H1 (cell line): ENCODE results near the gene SCD. TPM values are rescaled to one million over a fixed set of nuclear protein-coding genes. Genes with fewer than 3 reads are reported as not detected.

Source experiments
- CTCF ChIA-PET: fragments of 300-600 bp; sonication (Branson Sonifier 250); formaldehyde crosslinking; loops from one replicate; lab custom pipeline; 2021; ENCODE audit not compliant: partially characterized antibody; lab: Charles Lee
- POLR2A ChIA-PET: fragments of 300-600 bp; sonication (Branson Sonifier 250); formaldehyde crosslinking; loops from one replicate; lab custom pipeline; 2021; ENCODE audit warnings: inconsistent platforms; ENCODE audit not compliant: partially characterized antibody; lab: Charles Lee
- DNase-seq, 2 experiments: peaks; one replicate each; pipeline versions ENCODE4 v3.0.0 to v3.0.0-alpha.2; 2010 to 2022; ENCODE audit warnings: low spot score in 2 of 2, low read depth in 1 of 2, mixed read lengths in 1 of 2
- FAIRE-seq: peaks from 2 replicates; lab custom pipeline; 2011; peaks lifted over from hg19 to GRCh38; lab: Jason Lieb, UNC
- H2AFZ ChIP-seq: 2 replicates; pipeline ENCODE4 v1.8.1; 2012; ENCODE audit warnings: low read length, inconsistent platforms
- H2AK5ac ChIP-seq: 2 replicates; pipeline ENCODE4 v1.6.1; 2013; ENCODE audit warnings: low read depth, low read length
- H2BK120ac ChIP-seq: replicated peaks from 2 replicates; pipeline ENCODE3; 2013; ENCODE audit warnings: low read depth, low read length, inconsistent platforms
- H2BK12ac ChIP-seq: 2 replicates; pipeline ENCODE4 v1.6.1; 2013; ENCODE audit warnings: low read depth, low read length
- H2BK15ac ChIP-seq: 2 replicates; pipeline ENCODE4 v1.6.1; 2013; ENCODE audit warnings: low read length
- H2BK20ac ChIP-seq: 2 replicates; pipeline ENCODE4 v1.6.1; 2013; ENCODE audit warnings: low read length
- H2BK5ac ChIP-seq: 2 replicates; pipeline ENCODE4 v1.6.1; 2013; ENCODE audit warnings: low read depth, low read length
- H3K14ac ChIP-seq: 2 replicates; pipeline ENCODE4 v1.6.1; 2013; ENCODE audit warnings: inconsistent platforms; ENCODE audit not compliant: insufficient read length
- H3K18ac ChIP-seq: 2 replicates; pipeline ENCODE4 v1.6.1; 2013; ENCODE audit warnings: low read length; ENCODE audit errors: extremely low read depth
- H3K23ac ChIP-seq: 2 replicates; pipeline ENCODE4 v1.6.1; 2013; ENCODE audit warnings: inconsistent platforms; ENCODE audit not compliant: insufficient read length
- H3K23me2 ChIP-seq: 2 replicates; pipeline ENCODE4 v1.6.1; 2013; ENCODE audit warnings: low read depth, low read length
- H3K27ac ChIP-seq: 2 replicates; pipeline ENCODE4 v1.6.1; 2011; ENCODE audit warnings: low read depth, low read length, inconsistent platforms
- H3K27me3 ChIP-seq, 4 experiments: replicated peaks in 1 of 4; 1 replicate in 1 of 4; 2 replicates in 3 of 4; pipeline versions ENCODE4 v1.6.1 to v1.8.1; 2011 to 2013; ENCODE audit warnings: low read length in 3 of 4, mild to moderate bottlenecking in 3 of 4, inconsistent platforms in 2 of 4, mixed read lengths in 2 of 4, moderate library complexity in 1 of 4; ENCODE audit not compliant: control insufficient read depth in 3 of 4, insufficient read depth in 3 of 4; ENCODE audit errors: extremely low read depth in 1 of 4
- H3K36me3 ChIP-seq, 4 experiments: 2 replicates each; pipeline versions ENCODE4 v1.6.1 to v1.8.1; 2011 to 2013; ENCODE audit warnings: mild to moderate bottlenecking in 4 of 4, low read length in 3 of 4, moderate library complexity in 2 of 4, control low read depth in 1 of 4, inconsistent platforms in 1 of 4; ENCODE audit not compliant: insufficient read depth in 4 of 4, control insufficient read depth in 2 of 4
- H3K4ac ChIP-seq: replicated peaks from 2 replicates; pipeline ENCODE3; 2013; ENCODE audit warnings: low read length, low read depth, mixed read lengths, inconsistent platforms; ENCODE audit not compliant: insufficient read length
- H3K4me1 ChIP-seq, 4 experiments: replicated peaks in 1 of 4; 1 replicate in 1 of 4; 2 replicates in 3 of 4; pipeline versions ENCODE4 v1.6.1 to v1.8.1; 2011 to 2013; ENCODE audit warnings: low read length in 3 of 4, inconsistent platforms in 2 of 4, mixed read lengths in 1 of 4; ENCODE audit not compliant: insufficient read depth in 4 of 4, control insufficient read depth in 3 of 4
- H3K4me2 ChIP-seq, 2 experiments: 2 replicates each; pipeline versions ENCODE4 v1.6.1 to v1.8.1; 2011 to 2013; ENCODE audit warnings: low read depth in 2 of 2, low read length in 2 of 2, control low read depth in 1 of 2, inconsistent platforms in 1 of 2, mild to moderate bottlenecking in 1 of 2; ENCODE audit not compliant: insufficient read depth in 1 of 2
- H3K4me3 ChIP-seq, 4 experiments: fragments of 200-600, 300-600 bp in 1 of 4; sonication (generic), shearing (Covaris generic), sonication (Bioruptor Twin) in 1 of 4; 2 replicates each; pipeline versions ENCODE4 v1.5.1 to v1.8.1; 2011 to 2016; ENCODE audit warnings: low read length in 4 of 4, low read depth in 3 of 4, control low read depth in 2 of 4, inconsistent platforms in 2 of 4, mild to moderate bottlenecking in 2 of 4, mixed read lengths in 1 of 4, moderate library complexity in 1 of 4; ENCODE audit not compliant: insufficient read depth in 2 of 4; ENCODE audit errors: extremely low read depth in 1 of 4
- H3K56ac ChIP-seq: replicated peaks from 2 replicates; pipeline ENCODE3; 2013; ENCODE audit warnings: low read depth, mild to moderate bottlenecking, mixed read lengths, low read length, inconsistent platforms; ENCODE audit not compliant: insufficient read length
- H3K79me1 ChIP-seq: 2 replicates; pipeline ENCODE4 v1.6.1; 2013; ENCODE audit warnings: low read depth, low read length, control low read depth
- H3K79me2 ChIP-seq, 2 experiments: 2 replicates each; pipeline versions ENCODE4 v1.6.1 to v1.8.1; 2012 to 2013; ENCODE audit warnings: low read length in 2 of 2, mild to moderate bottlenecking in 2 of 2, inconsistent platforms in 1 of 2; ENCODE audit not compliant: insufficient read depth in 2 of 2, control insufficient read depth in 1 of 2
- H3K9ac ChIP-seq, 4 experiments: replicated peaks in 1 of 4; 1 replicate in 1 of 4; 2 replicates in 3 of 4; pipeline versions ENCODE4 v1.6.1 to v1.8.1; 2011 to 2013; ENCODE audit warnings: low read depth in 3 of 4, low read length in 3 of 4, control low read depth in 2 of 4, mild to moderate bottlenecking in 2 of 4, moderate library complexity in 2 of 4, inconsistent platforms in 1 of 4; ENCODE audit errors: extremely low read depth in 1 of 4
- H3K9me3 ChIP-seq, 2 experiments: 2 replicates each; pipeline versions ENCODE4 v1.6.1 to v1.8.1; 2012 to 2013; ENCODE audit warnings: mild to moderate bottlenecking in 2 of 2, moderate library complexity in 2 of 2, control low read depth in 1 of 2, inconsistent platforms in 1 of 2, low read depth in 1 of 2, low read length in 1 of 2, mixed read lengths in 1 of 2; ENCODE audit not compliant: insufficient read depth in 2 of 2
- H4K20me1 ChIP-seq, 2 experiments: replicated peaks in 1 of 2; 2 replicates each; pipeline versions ENCODE3 to v1.8.1; 2011 to 2013; ENCODE audit warnings: inconsistent platforms in 2 of 2, low read length in 2 of 2, mild to moderate bottlenecking in 1 of 2; ENCODE audit not compliant: insufficient read depth in 2 of 2, control insufficient read depth in 1 of 2
- H4K5ac ChIP-seq: 2 replicates; pipeline ENCODE4 v1.6.1; 2013; ENCODE audit warnings: low read length, low read depth, mixed read lengths, inconsistent platforms; ENCODE audit not compliant: insufficient read length
- H4K8ac ChIP-seq: 2 replicates; pipeline ENCODE4 v1.8.0; 2013; ENCODE audit warnings: mild to moderate bottlenecking, moderate library complexity, low read length, inconsistent platforms; ENCODE audit not compliant: insufficient read depth; ENCODE audit errors: extremely low read depth
- H4K91ac ChIP-seq: replicated peaks from 2 replicates; pipeline ENCODE3; 2013; ENCODE audit warnings: low read length, mixed read lengths, inconsistent platforms; ENCODE audit not compliant: insufficient read length
- CBX8 ChIP-seq: fragments of 300-800, 300-1000 bp; sonication (generic); IDR thresholded peaks from 2 replicates; pipeline ENCODE4 v1.7.1; 2016; ENCODE audit warnings: low read depth, low read length, borderline replicate concordance
- CHD2 ChIP-seq: IDR thresholded peaks from 2 replicates; pipeline ENCODE4 v1.6.1; 2012; ENCODE audit warnings: low read length, improper control_type of control experiment
- JUN ChIP-seq: IDR thresholded peaks from 2 replicates; pipeline ENCODE4 v1.6.1; 2011; ENCODE audit warnings: low read depth, mild to moderate bottlenecking, improper control_type of control experiment, low read length
- PHF8 ChIP-seq: fragments of 200-600 bp; sonication (generic); conservative IDR thresholded peaks from 2 replicates; pipeline ENCODE4 v1.7.1; 2012; ENCODE audit warnings: low read depth, mild to moderate bottlenecking, inconsistent platforms, low read length, moderate library complexity
- SIRT6 ChIP-seq: IDR thresholded peaks from one replicate; pipeline ENCODE4 v1.7.1; 2012; ENCODE audit warnings: low read length, inconsistent platforms
- TAF1 ChIP-seq: IDR thresholded peaks from 2 replicates; pipeline ENCODE4 v1.6.1; 2011; ENCODE audit warnings: mild to moderate bottlenecking, low read depth, low read length
- TBP ChIP-seq: IDR thresholded peaks from 2 replicates; pipeline ENCODE4 v1.6.1; 2011; ENCODE audit warnings: low read depth, low read length, improper control_type of control experiment
- YY1 ChIP-seq: IDR thresholded peaks from 2 replicates; pipeline ENCODE4 v1.6.1; 2011; ENCODE audit warnings: low read depth, mild to moderate bottlenecking, low read length
- WGBS, 2 experiments: shearing (Covaris generic) in 1 of 2; methylation state at CpG; one replicate each; pipeline versions ENCODE4 v1.1.6 to v1.1.7; 2013 to 2015; ENCODE audit warnings: low lambda C conversion rate in 2 of 2, mixed read lengths in 2 of 2, inconsistent platforms in 1 of 2, low coverage in 1 of 2, missing lambda C conversion rate in 1 of 2; ENCODE audit not compliant: insufficient replicate concordance in 2 of 2, insufficient coverage in 1 of 2, insufficient read length in 1 of 2; ENCODE audit errors: extremely low coverage in 1 of 2, missing lambda C conversion rate in 1 of 2; 5-methylcytosine and 5-hydroxymethylcytosine counted together
- polyA plus RNA-seq, 7 experiments: library from polyadenylated mRNA; depleted of rRNA in 3 of 7; stranded (reverse) in 5 of 7; unstranded in 2 of 7; fragments of >200 nt in 5 of 7; fragments of 200-250 nt in 2 of 7; gene quantifications; 1 replicate in 5 of 7; 2 replicates in 1 of 7; 4 replicates in 1 of 7; pipeline versions ENCODE4 v1.2.1 to v1.2.3, GENCODE V29; 2011 to 2013; ENCODE audit warnings: missing spikeins in 2 of 7, mixed read lengths in 2 of 7
- total RNA-seq: library from RNA; stranded (reverse); fragmentation: NEBNext Ultra II Directional; extraction: Animal tissue kit (Norgen Biotek cat#: 25700); gene quantifications from 2 replicates; pipeline ENCODE4 v1.2.1, GENCODE V29; 2021
- TF ChIP-seq, protein P1 (sequence below): IDR thresholded peaks from 2 replicates; pipeline ENCODE4 v1.6.1; 2012; ENCODE audit warnings: inconsistent platforms
- TF ChIP-seq, protein P2 (sequence below): IDR thresholded peaks from 2 replicates; pipeline ENCODE4 v1.6.1; 2012; ENCODE audit warnings: inconsistent platforms

The SCD gene
- total and polyA plus RNA-seq, 2 of the 8 experiments (the other 6 are each of a cell fraction or from before 2014, with no cell fraction given) = 397 to 621 TPM

GRCh38 chr10:100307684-100308083 lies 39.3 kb upstream of the SCD start:
- WGBS, 2 experiments = 93% methylated on average over 3 of the region's 3 CpGs; no CpG with 5 or more reads in 1 of the 2 experiments

More at GRCh38 chr10:100307684-100308083, 39.3 kb upstream of the SCD start:
- no peak overlapping the region for H3K23ac ChIP-seq
- H4K91ac ChIP-seq = no peak overlapping the region
- H3K4me3 ChIP-seq = no peak overlapping the region
- no peak overlapping the region for H4K5ac ChIP-seq
- FAIRE-seq (no peak), DNase-seq (no peak)
- no peak overlapping the region for H2AFZ ChIP-seq
- no peak overlapping the region for H3K56ac ChIP-seq
- H3K9me3 ChIP-seq = no peaks in the 10 kb centered on the region
- H2BK12ac ChIP-seq = no peak overlapping the region
- no peaks in the 10 kb centered on the region for H3K79me2 ChIP-seq
- no peak overlapping the region for H3K9ac ChIP-seq
- H4K8ac ChIP-seq = no peak overlapping the region
- no peak overlapping the region for H2BK5ac ChIP-seq
- H3K79me1 ChIP-seq = no peaks in the 10 kb centered on the region
- no peak overlapping the region for H2BK20ac ChIP-seq
- no peak overlapping the region for H3K27ac ChIP-seq
- H3K23me2 ChIP-seq = no peaks in the 10 kb centered on the region
- ChIA-PET CTCF (interaction anchor here (1.3 to 2.3 kb wide), 2 partner anchors 21 to 29 kb away, joined by 3 to 9 read pairs; no protein-coding TSS in a partner anchor), POLR2A (no interaction called here)
- H3K4ac ChIP-seq = no peak overlapping the region
- H3K36me3 ChIP-seq = no peaks in the 10 kb centered on the region
- H2AK5ac ChIP-seq = no peak overlapping the region
- no peak overlapping the region for H3K14ac ChIP-seq
- no peaks in the 10 kb centered on the region; a peak in 1 of 7 replicates for H3K4me1 ChIP-seq
- no peak overlapping the region for H2BK120ac ChIP-seq
- no peaks in the 10 kb centered on the region for H4K20me1 ChIP-seq
- no peak overlapping the region for H3K18ac ChIP-seq
- H3K4me2 ChIP-seq = no peak overlapping the region
- H3K27me3 ChIP-seq = no peaks in the 10 kb centered on the region; a peak in 1 of 7 replicates
- TF ChIP-seq JUN (no peak), CHD2 (no peak), CBX8 (no peak), PHF8 (no peak), YY1 (no peak), TBP (no peak), TAF1 (no peak), SIRT6 (no peak)
- TF ChIP-seq, protein P1, sequence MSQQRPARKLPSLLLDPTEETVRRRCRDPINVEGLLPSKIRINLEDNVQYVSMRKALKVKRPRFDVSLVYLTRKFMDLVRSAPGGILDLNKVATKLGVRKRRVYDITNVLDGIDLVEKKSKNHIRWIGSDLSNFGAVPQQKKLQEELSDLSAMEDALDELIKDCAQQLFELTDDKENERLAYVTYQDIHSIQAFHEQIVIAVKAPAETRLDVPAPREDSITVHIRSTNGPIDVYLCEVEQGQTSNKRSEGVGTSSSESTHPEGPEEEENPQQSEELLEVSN = no peak
- TF ChIP-seq, protein P2, sequence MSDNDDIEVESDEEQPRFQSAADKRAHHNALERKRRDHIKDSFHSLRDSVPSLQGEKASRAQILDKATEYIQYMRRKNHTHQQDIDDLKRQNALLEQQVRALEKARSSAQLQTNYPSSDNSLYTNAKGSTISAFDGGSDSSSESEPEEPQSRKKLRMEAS = no peak
- H2BK15ac ChIP-seq = no peak overlapping the region
